ENCODE results near the gene RRAGD.

Gene RRAGD

DNA sequence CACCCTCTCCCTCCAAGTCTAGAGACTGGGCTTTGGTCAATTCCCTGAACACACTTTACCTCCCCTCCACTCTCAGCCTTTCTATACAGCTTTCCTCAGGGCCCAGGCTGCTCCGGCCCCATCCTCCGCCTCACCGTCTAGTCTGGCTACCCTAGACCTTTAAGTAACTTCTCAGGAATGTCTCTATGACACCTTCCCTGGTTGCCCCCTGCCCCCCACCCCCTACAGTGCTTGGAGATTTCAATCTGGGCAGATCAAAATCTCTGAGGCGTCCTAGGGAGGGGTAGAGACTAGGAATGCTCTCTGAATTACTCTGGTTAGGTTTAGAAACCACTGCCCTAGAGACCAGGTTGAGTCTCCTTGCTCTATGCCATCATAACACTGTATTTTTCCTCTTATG, 65.6 kb downstream of the RRAGD start:
- no peak for DNase-seq (ENCODE audit: low read depth in 2 of 2)

GRCh38 chr6:89339565-89339964, 72.5 kb downstream of the RRAGD start:
- no peak for DNase-seq (ENCODE audit: low read depth in 2 of 2)

- no peak for DNase-seq (ENCODE audit: low read depth in 2 of 2)
Observed at GRCh38 chr6:89335164-89335563, 76.9 kb downstream of the RRAGD start.

- no peak for DNase-seq (ENCODE audit: low read depth in 2 of 2)
Observed at GRCh38 chr6:89330910-89331309, 81.2 kb downstream of the RRAGD start.

- no peak for DNase-seq (ENCODE audit: low read depth in 2 of 2)
Observed at GRCh38 chr6:89328976-89329375, 83.1 kb downstream of the RRAGD start.

DNA sequence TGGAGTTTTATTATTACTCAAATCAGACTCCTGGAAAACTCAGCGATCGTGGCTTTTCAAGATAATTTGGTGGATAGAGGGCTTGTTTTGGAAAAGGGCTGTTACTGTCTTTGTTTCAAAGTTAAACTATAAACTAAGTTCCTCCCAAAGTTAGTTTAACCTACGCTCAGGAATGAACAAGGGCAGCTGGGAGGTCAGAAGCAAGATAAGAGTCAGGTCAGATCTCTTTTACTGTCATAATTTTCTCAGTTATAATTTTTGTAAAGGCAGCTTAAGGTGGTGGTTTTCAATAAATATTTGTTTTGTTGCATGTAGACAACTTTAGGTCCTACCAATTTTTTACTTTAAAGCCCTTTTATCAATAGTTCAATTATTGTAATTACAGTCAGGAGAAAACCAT, 87.8 kb downstream of the RRAGD start:
- DNase-seq (ENCODE audit: low read depth in 2 of 2): no peak

- no peak for DNase-seq (ENCODE audit: low read depth in 2 of 2)
Observed at GRCh38 chr6:89323511-89323971, 88.5 kb downstream of the RRAGD start.

- DNase-seq (ENCODE audit: low read depth in 2 of 2): no peak
Observed at GRCh38 chr6:89321131-89321970, 90.7 kb downstream of the RRAGD start.

DNA sequence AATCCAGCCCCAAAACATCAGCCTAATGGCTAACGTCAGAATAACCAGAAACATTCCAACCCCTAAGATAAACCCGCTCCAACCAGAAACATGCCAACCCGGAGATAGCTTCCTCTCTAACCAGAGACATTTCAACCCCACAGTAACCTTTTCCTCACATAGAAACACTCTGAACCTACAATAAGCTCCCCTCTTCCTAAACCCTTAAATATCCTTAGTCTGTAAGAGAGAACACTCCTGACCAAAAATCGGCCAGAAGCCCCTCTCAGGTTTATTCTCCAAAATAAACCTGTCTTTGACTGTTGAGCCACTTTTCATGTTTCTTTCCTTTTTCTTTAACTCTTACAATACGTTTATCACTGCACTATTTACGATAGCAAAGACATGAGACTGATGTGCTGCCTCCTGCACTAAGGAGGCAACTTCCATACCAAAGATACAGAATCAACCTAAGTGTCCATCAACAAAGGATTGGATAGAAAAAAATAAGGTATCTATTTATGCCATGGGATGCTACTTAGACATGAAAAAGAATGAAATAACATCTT, 92.0 kb downstream of the RRAGD start:
- no peak for DNase-seq (ENCODE audit: low read depth in 2 of 2)

- no peak for DNase-seq (ENCODE audit: low read depth in 2 of 2)
Observed at GRCh38 chr6:89317067-89317466, 95.0 kb downstream of the RRAGD start.

GRCh38 chr6:89315249-89315885, 96.7 kb downstream of the RRAGD start, which contains the start of gene GABRR2:
Gene GABRR2 (minus strand): TSS chr6:89315299. CDS start chr6:89315165, 134 bp downstream.
- no peak for DNase-seq (ENCODE audit: low read depth in 2 of 2)

DNA sequence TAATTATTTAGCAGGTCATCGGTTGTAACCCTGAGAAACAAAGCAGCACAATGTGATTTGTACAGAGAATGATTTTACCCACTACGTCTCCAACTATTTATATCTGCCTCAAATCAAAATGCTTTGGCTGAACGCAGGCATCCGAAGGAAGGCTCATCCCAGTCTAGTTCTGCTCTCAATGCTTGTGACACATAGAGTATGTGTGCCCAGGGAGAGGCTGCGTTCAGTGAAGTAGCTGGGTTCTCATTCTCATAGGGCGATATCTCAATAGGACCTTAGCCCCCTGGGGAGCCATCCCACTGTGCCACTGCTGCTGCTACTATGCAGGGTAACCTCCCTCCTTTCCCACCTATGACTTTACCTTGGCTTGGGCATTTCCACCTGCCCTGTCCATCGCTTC, 97.4 kb downstream of the RRAGD start:
- no peak for DNase-seq (ENCODE audit: low read depth in 2 of 2)
